Activated naive CD8-positive, alpha-beta T cell treated with anti-CD3 and anti-CD28 coated beads, Interleukin-2, amount 50 U/mL, for 24 hours (primary cell): ENCODE data around the gene CFAP91.

Experiments used
- ATAC-seq: fragments of 150-1000 bp; cut with Tn5 transposase; one replicate; pipeline ENCODE4 v1.10.0; 2021
- DNase-seq: peaks from one replicate; pipeline ENCODE4 v3.0.0; 2021
- H3K27ac Mint-ChIP-seq: one replicate; pipeline ENCODE4 v1.8.0; 2021; ENCODE audit warnings: mild to moderate bottlenecking, mixed read lengths
- H3K27me3 Mint-ChIP-seq: one replicate; pipeline ENCODE4 v1.8.0; 2021; ENCODE audit warnings: mixed read lengths
- H3K36me3 Mint-ChIP-seq: one replicate; pipeline ENCODE4 v1.8.0; 2021; ENCODE audit warnings: low read depth, mixed read lengths
- H3K4me1 Mint-ChIP-seq: one replicate; pipeline ENCODE4 v1.8.0; 2021; ENCODE audit warnings: mixed read lengths
- H3K4me3 Mint-ChIP-seq: one replicate; pipeline ENCODE4 v1.8.0; 2021; ENCODE audit warnings: mild to moderate bottlenecking, moderate library complexity, mixed read lengths
- H3K9me3 Mint-ChIP-seq: one replicate; pipeline ENCODE4 v1.8.0; 2021; ENCODE audit warnings: mixed read lengths

The CFAP91 gene

DNA sequence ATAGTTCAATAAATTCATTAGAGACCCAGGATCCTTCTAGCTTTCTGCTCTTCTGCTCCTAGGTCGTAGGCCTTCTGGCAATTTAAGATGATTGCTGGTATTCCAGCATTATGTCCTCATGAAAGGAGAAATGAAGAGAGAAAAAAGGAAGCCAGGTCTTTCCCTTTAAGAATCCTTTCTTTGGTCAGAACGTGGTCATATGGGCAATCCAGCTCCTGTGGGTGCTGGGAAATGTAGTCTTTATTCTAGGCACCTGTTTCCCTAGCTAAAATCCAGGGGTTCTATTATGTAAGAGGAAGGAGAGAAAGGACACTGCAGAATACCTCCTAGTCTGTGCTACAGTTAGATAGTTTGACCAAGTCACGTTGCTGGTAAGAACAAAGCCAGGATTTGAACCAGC lies 43.6 kb downstream of the CFAP91 start:
- Mint-ChIP-seq H3K36me3 (no peaks in the 10 kb centered on the region), H3K27ac (no peak overlapping the region), H3K27me3 (peaks cover 22% of the 10 kb centered on the region), H3K4me3 (no peak overlapping the region), H3K4me1 (no peaks in the 10 kb centered on the region), H3K9me3 (no peaks in the 10 kb centered on the region)
- DNase-seq (no peak), ATAC-seq (no peak)

DNA sequence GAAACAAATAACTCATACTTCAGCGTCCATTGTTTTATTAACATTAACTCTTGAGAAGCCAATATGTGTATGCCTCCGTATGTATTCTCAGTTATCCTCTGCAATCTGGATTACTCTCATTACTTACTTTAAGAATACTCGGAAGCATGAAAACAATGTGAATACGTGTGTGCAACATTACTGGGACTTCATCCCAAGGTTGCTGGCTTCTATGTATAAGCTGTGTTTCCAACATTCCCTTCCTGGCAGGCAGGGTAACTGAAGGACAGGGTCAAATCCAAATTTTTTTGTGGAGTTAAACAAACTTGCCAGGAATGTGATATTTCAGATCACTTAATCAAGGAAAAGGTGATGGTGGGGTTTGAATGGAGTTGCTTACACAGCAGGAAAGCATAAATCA lies 44.5 kb downstream of the CFAP91 start:
- no peaks in the 10 kb centered on the region for H3K4me1 Mint-ChIP-seq
- no peaks in the 10 kb centered on the region for H3K36me3 Mint-ChIP-seq
- peaks cover 22% of the 10 kb centered on the region for H3K27me3 Mint-ChIP-seq
- H3K9me3 Mint-ChIP-seq: no peaks in the 10 kb centered on the region
- DNase-seq (no peak), ATAC-seq (no peak)
- no peak overlapping the region for H3K4me3 Mint-ChIP-seq
- H3K27ac Mint-ChIP-seq: no peak overlapping the region

DNA sequence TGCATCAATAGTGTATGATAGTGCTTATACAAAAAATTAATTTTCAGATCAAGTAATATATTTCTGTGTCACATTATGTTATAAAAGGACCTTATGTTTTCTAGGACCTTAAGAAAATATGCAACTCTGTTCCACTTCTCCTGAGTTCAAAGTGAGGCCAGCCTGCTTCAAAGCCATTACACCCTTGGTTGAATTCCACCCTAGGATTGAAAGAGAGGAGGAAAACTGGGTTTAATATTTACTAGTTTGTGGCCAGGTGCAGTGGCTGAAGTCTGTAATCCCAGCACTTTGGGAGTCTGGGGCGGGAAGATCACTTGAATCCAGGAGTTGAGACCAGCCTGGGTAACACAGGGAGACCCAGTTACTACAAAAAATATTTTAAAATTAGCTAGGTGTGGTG lies 46.2 kb downstream of the CFAP91 start:
- Mint-ChIP-seq H3K4me3 (no peak overlapping the region), H3K36me3 (no peaks in the 10 kb centered on the region), H3K9me3 (peaks cover 8% of the 10 kb centered on the region), H3K27ac (no peak overlapping the region), H3K4me1 (no peaks in the 10 kb centered on the region), H3K27me3 (peaks cover 20% of the 10 kb centered on the region)
- ATAC-seq (no peak), DNase-seq (no peak)

DNA sequence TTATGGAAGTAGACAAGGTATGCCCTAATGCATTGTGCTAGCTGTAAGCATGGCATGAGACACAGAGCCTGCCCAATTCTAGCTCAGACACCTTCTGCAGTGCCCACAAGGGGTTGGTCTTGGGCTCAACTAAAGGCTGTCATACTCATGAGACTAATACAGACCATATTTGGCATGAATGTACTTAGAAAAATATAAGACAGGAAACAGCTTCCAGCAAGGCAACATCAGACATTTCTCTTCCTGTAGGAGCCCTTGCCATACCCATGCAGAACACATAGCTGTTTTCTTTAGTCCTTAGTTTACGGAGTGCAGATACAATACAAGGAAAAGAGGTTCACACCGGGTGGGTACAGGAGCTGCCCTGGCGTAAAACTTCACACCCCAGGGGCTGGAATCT lies 48.6 kb downstream of the CFAP91 start:
- DNase-seq: no peak
- H3K27ac Mint-ChIP-seq: no peak overlapping the region
- H3K9me3 Mint-ChIP-seq: peaks cover 10% of the 10 kb centered on the region
- no peak for ATAC-seq
- no peaks in the 10 kb centered on the region for H3K4me1 Mint-ChIP-seq
- H3K36me3 Mint-ChIP-seq: no peaks in the 10 kb centered on the region
- H3K27me3 Mint-ChIP-seq: peaks cover 20% of the 10 kb centered on the region
- H3K4me3 Mint-ChIP-seq: no peak overlapping the region
